Measurements from ENCODE around the gene CLCN1. TPM values are rescaled to one million over a fixed set of nuclear protein-coding genes. Genes with fewer than 3 reads are reported as not detected.
A peak's percentile ranks its signal among the peaks of the same experiment; 100 is the strongest.

Gene CLCN1
- total and polyA plus RNA-seq, 2 of the 4 experiments (the other 2 are of a cell fraction), result not detected

GRCh38 chr7:143389316-143390103 is 73.6 kb downstream of the CLCN1 start:
- no peak for DNase-seq

More at GRCh38 chr7:143389316-143390103, 73.6 kb downstream of the CLCN1 start:
- Histone ChIP-seq H3K36me3 (ENCODE audit: control insufficient read depth, insufficient read depth, low read length) (peaks cover 80% of the 10 kb centered on the region), H3K4me2 (ENCODE audit: low read depth, low read length) (no peak overlapping the region), H3K9ac (ENCODE audit: low read depth, low read length) (no peak overlapping the region), H4K8ac (ENCODE audit: low read depth in 2 of 2, low read length in 2 of 2) (no peak overlapping the region), H2BK15ac (ENCODE audit: low read depth, low read length) (no peak overlapping the region), H3K56ac (ENCODE audit: extremely low read depth, insufficient read depth, low read length) (no peak overlapping the region), H3K27ac (ENCODE audit: insufficient read depth, low read length) (no peak overlapping the region), H2BK5ac (ENCODE audit: low read depth, low read length, poor library complexity, severe bottlenecking) (no peak overlapping the region), H3K79me1 (ENCODE audit: low read depth in 1 of 2, low read length in 2 of 2) (peaks cover 24 to 79% of the 10 kb centered on the region in 2 experiments; a peak in 3 of 4 replicates), H2AK5ac (ENCODE audit: low read depth, low read length) (no peak overlapping the region), H4K5ac (ENCODE audit: low read depth, low read length) (no peak overlapping the region), H3K18ac (ENCODE audit: low read depth, low read length) (no peak overlapping the region), H3K14ac (replicated peaks; ENCODE audit: low read depth, low read length) (no peak overlapping the region), H2BK120ac (ENCODE audit: low read depth, low read length) (no peak overlapping the region), H3K4me1 (ENCODE audit: control insufficient read depth, insufficient read depth, low read length) (peaks cover 54% of the 10 kb centered on the region), H2AK9ac (replicated peaks; ENCODE audit: low read depth, low read length, poor library complexity) (no peak overlapping the region), H2AFZ (replicated peaks; ENCODE audit: low read length, poor library complexity) (peak overlapping the region; percentile 5), H3K4ac (ENCODE audit: low read depth, low read length) (no peak overlapping the region), H4K20me1 (ENCODE audit: insufficient read depth, low read length) (peaks cover 97% of the 10 kb centered on the region), H3K9me3 (ENCODE audit: control insufficient read depth, insufficient read depth, low read length) (no peaks in the 10 kb centered on the region), H2BK20ac (ENCODE audit: low read depth, low read length) (no peak overlapping the region), H3K4me3 (ENCODE audit: insufficient read depth, low read depth, low read length) (no peak overlapping the region), H3K23ac (ENCODE audit: low read depth, low read length) (no peak overlapping the region), H4K91ac (ENCODE audit: insufficient read depth, low read depth, low read length) (no peak overlapping the region), H3K27me3 (ENCODE audit: control insufficient read depth, insufficient read depth, low read length) (no peaks in the 10 kb centered on the region), H3K9me1 (ENCODE audit: insufficient read depth, low read length) (peaks cover 40% of the 10 kb centered on the region)
- ATAC-seq (ENCODE audit: low read depth), result no peak
- intact Hi-C loops (cut with micrococcal nuclease) (loop anchor here (5.0 kb wide), 1 partner anchor 103 kb away; no protein-coding TSS in a partner anchor), in situ Hi-C loops (cut with MboI; ENCODE audit: low sequenced_read_pairs) (no loop called here), dilution Hi-C loops (cut with HindIII; ENCODE audit: low sequenced_read_pairs, unreplicated experiment) (no loop called here)
- TF ChIP-seq USF2 (IDR thresholded peaks at IDR 0.05; ENCODE audit: low read depth, low read length) (no peak), RAD21 (IDR thresholded peaks at IDR 0.05; ENCODE audit: low read length) (0 out of 2 replicates have a peak, but pooled peaks have one; percentile 6), MAZ (IDR thresholded peaks at IDR 0.05; ENCODE audit: borderline replicate concordance, low read depth, low read length) (no peak), CTCF (conservative IDR thresholded peaks at IDR 0.05; ENCODE audit: low read depth, low read length) (0 out of 2 replicates have a peak, but pooled peaks have one; percentile 4)
- ChIA-PET POLR2A (ENCODE audit: unreplicated experiment) (no interaction called here), CTCF (no interaction called here)
- no TSS peak for BruUV-seq (replicated peaks)
- WGBS, 2 experiments (ENCODE audit: extremely low coverage in 2 of 2, insufficient read length in 1 of 2), result 79% methylated on average over 6 of the region's 15 CpGs; no CpG with 5 or more reads in 1 of the 2 experiments

Data from IMR-90 (cell line).